HepG2 (cell line): ENCODE data around the gene TSPAN18. TPM values are rescaled to one million over a fixed set of nuclear protein-coding genes. Genes with fewer than 3 reads are reported as not detected.

Source experiments
- ATAC-seq: fragments of 200-7000 bp; cut with Tn5 transposase; 3 replicates; pipeline ENCODE4 v1.9.1; 2020; ENCODE audit warnings: mild to moderate bottlenecking, moderate library complexity
- BruUV-seq: library from RNA; stranded (reverse); fragments of 400-500 nt; replicated peaks from 2 replicates; lab custom pipeline; 2021; lab: Mats Ljungman, UMichigan
- CTCF ChIA-PET: fragments of 300-600 bp; formaldehyde crosslinking; extraction: SDS; loops from one replicate; lab custom pipeline; 2021; ENCODE audit warnings: low total read pairs, inconsistent platforms, low intra/inter-chr PET ratio; lab: Yijun Ruan, JAX
- POLR2A ChIA-PET: fragments of 350-600 bp; sonication (Branson Sonifier 250); formaldehyde crosslinking; loops from one replicate; lab custom pipeline; 2020; ENCODE audit warnings: antibody characterized with exemption, inconsistent platforms; lab: Yijun Ruan, JAX
- DNase-seq: peaks from one replicate; pipeline ENCODE4 v3.0.0-alpha.2; 2015; ENCODE audit warnings: low spot score
- FAIRE-seq: peaks from 3 replicates; lab custom pipeline; 2011; peaks lifted over from hg19 to GRCh38; lab: Jason Lieb, UNC
- H2AFZ ChIP-seq: one replicate; pipeline ENCODE4 v1.6.1; 2011; ENCODE audit warnings: low read length, inconsistent platforms
- H3K27ac ChIP-seq: fragments of 300-600 bp; 3 replicates; pipeline ENCODE4 v1.8.0; 2011; ENCODE audit warnings: mixed run types, mild to moderate bottlenecking, mixed read lengths, low read length, inconsistent platforms; ENCODE audit not compliant: insufficient read depth; ENCODE audit errors: extremely low read length
- H3K27me3 ChIP-seq, 2 experiments: fragments of 200-600 bp in 1 of 2; 2 replicates in 1 of 2; 3 replicates in 1 of 2; pipeline versions ENCODE4 v1.6.0 to v1.8.0; 2011; ENCODE audit warnings: low read length in 2 of 2, mild to moderate bottlenecking in 2 of 2, moderate library complexity in 2 of 2, inconsistent platforms in 1 of 2; ENCODE audit not compliant: insufficient read depth in 2 of 2, control insufficient read depth in 1 of 2
- H3K36me3 ChIP-seq, 2 experiments: fragments of 200-600 bp in 1 of 2; replicated peaks in 1 of 2; 2 replicates in 1 of 2; 3 replicates in 1 of 2; pipeline versions ENCODE4 v1.5.1 to v1.8.0; 2011; ENCODE audit warnings: low read length in 2 of 2, inconsistent platforms in 1 of 2; ENCODE audit not compliant: insufficient read depth in 2 of 2, control insufficient read depth in 1 of 2
- H3K4me1 ChIP-seq: 2 replicates; pipeline ENCODE4 v1.5.1; 2012; ENCODE audit warnings: low read length, inconsistent platforms; ENCODE audit not compliant: insufficient read depth
- H3K4me2 ChIP-seq: 2 replicates; pipeline ENCODE4 v1.6.0; 2011; ENCODE audit warnings: low read depth, low read length, inconsistent platforms
- H3K4me3 ChIP-seq, 3 experiments: fragments of 200-600 bp in 1 of 3; sonication (generic), shearing (Covaris generic) in 1 of 3; replicated peaks in 1 of 3; 2 replicates each; pipeline ENCODE4 v1.5.1; 2011 to 2016; ENCODE audit warnings: low read length in 3 of 3, inconsistent platforms in 2 of 3, low read depth in 2 of 3, mild to moderate bottlenecking in 2 of 3, control low read depth in 1 of 3, mixed read lengths in 1 of 3; ENCODE audit not compliant: insufficient read depth in 1 of 3
- H3K79me2 ChIP-seq: one replicate; pipeline ENCODE4 v1.6.1; 2011; ENCODE audit warnings: low read length, inconsistent platforms; ENCODE audit not compliant: insufficient read depth
- H3K9ac ChIP-seq: 2 replicates; pipeline ENCODE4 v1.6.0; 2011; ENCODE audit warnings: mild to moderate bottlenecking, low read depth, low read length, inconsistent platforms; ENCODE audit not compliant: insufficient read depth
- H3K9me3 ChIP-seq: 2 replicates; pipeline ENCODE4 v1.5.1; 2012; ENCODE audit warnings: mild to moderate bottlenecking, low read length
- H4K20me1 ChIP-seq: 2 replicates; pipeline ENCODE4 v1.6.0; 2011; ENCODE audit warnings: inconsistent platforms, mild to moderate bottlenecking, low read length, moderate library complexity; ENCODE audit not compliant: insufficient read depth
- BHLHE40 ChIP-seq: IDR thresholded peaks from 2 replicates; pipeline ENCODE4 v1.6.1; 2011; ENCODE audit warnings: low read length, improper control_type of control experiment
- DPF2 ChIP-seq: sonication (generic); formaldehyde crosslinking; IDR thresholded peaks from 2 replicates; pipeline ENCODE4 v1.4.0; 2020; ENCODE audit warnings: mild to moderate bottlenecking, low read depth, missing genetic modification reagents, borderline replicate concordance
- THAP11 ChIP-seq: IDR thresholded peaks from 2 replicates; pipeline ENCODE4 v1.6.1; 2016; ENCODE audit warnings: missing biosample characterization, missing genetic modification reagents
- THYN1 ChIP-seq: sonication (generic); formaldehyde crosslinking; IDR thresholded peaks from 2 replicates; pipeline ENCODE4 v1.8.1; 2023; ENCODE audit warnings: low read depth, mild to moderate bottlenecking, moderate library complexity, missing genetic modification reagents, borderline replicate concordance
- ZNF292 ChIP-seq: sonication (generic); formaldehyde crosslinking; IDR thresholded peaks from 2 replicates; pipeline ENCODE4 v1.8.1; 2022; ENCODE audit warnings: mild to moderate bottlenecking, low read depth, missing genetic modification reagents, borderline replicate concordance
- ZNF333 ChIP-seq: sonication (generic); formaldehyde crosslinking; IDR thresholded peaks from 2 replicates; pipeline ENCODE4 v1.4.0; 2020; ENCODE audit warnings: mild to moderate bottlenecking, missing genetic modification reagents, borderline replicate concordance
- ZNF598 ChIP-seq: sonication (generic); formaldehyde crosslinking; IDR thresholded peaks from 2 replicates; pipeline ENCODE4 v1.5.1; 2020; ENCODE audit warnings: mild to moderate bottlenecking, missing genetic modification reagents, borderline replicate concordance
- ZNF792 ChIP-seq: IDR thresholded peaks from 2 replicates; pipeline ENCODE4 v1.6.1; 2016
- WGBS: methylation state at CpG from one replicate; pipeline ENCODE4 v1.1.6; 2017; ENCODE audit warnings: low lambda C conversion rate; 5-methylcytosine and 5-hydroxymethylcytosine counted together
- in situ Hi-C: cut with HindIII; loops from 2 replicates; pipeline ENCODE4 v1.10.0; 2017; ENCODE audit warnings: low pct_unique_long_range_greater_than_20kb; ENCODE audit not compliant: extremely low pct_ligation_motif_present
- intact Hi-C: fragments of 100-400 bp; cut with micrococcal nuclease; formaldehyde crosslinking; loops from one replicate; pipeline ENCODE4 v1.10.0; 2022; ENCODE audit not compliant: unreplicated experiment
- polyA plus RNA-seq, 8 experiments: library from polyadenylated mRNA; depleted of rRNA in 3 of 8; stranded (reverse) in 7 of 8; unstranded in 1 of 8; fragments of >200 nt; fragmentation: Illumina TruSeq in 4 of 8; extraction: Trizol in 4 of 8; gene quantifications; 2 replicates each; pipeline versions ENCODE4 v1.2.1 to v1.2.3, GENCODE V29; 2011 to 2016; ENCODE audit warnings: low read depth in 4 of 8, missing spikeins in 1 of 8, mixed read lengths in 1 of 8; ENCODE audit not compliant: insufficient read depth in 1 of 8
- total RNA-seq, 5 experiments: library from RNA; depleted of rRNA; stranded (reverse); fragments of >200 nt; fragmentation: Illumina TruSeq; extraction: Trizol; gene quantifications; 2 replicates each; pipeline ENCODE4 v1.2.3, GENCODE V29; 2016; ENCODE audit warnings: low read depth in 1 of 5
- TF ChIP-seq, protein P1 (sequence below): sonication (generic); formaldehyde crosslinking; IDR thresholded peaks from 2 replicates; pipeline ENCODE4 v1.4.0; 2020; ENCODE audit warnings: missing genetic modification reagents

TSPAN18 gene
- total and polyA plus RNA-seq, 2 of the 13 experiments (the other 11 are each of a cell fraction or from before 2014, with no cell fraction given) = not detected

DNA sequence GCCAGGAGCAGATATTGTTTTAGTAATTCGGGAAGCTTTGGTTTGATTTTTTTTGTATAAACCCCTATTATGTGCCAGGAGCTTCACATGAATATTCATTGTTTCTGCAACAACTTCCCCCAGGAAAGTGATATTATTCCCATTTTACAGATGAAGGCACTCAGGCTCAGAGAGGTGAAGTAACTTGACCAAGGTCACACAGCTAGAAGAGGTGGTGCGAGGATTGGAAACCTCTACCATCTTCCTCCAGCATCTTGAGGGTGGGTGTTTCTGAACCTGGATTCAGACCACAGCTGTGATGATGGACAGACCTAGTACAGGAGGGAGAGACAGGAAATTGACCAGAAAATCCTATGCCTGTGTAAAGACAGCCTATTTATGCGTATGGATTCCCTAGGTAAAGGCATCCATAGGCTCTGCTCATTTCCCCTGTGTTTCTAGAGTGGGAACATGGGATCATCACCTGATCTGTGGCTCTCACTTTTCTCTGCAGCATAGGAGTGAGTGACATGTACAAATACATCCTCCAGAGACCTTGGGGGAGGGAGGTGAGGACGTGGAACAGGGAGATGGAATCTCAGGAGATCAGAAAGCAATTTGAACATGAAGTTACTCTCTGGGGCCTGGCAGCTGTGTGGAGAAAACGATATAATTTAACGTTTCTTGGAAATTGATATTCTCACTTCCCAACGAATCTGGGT lies 81.4 kb downstream of the TSPAN18 start:
- intact Hi-C loops (no loop called here), in situ Hi-C loops (no loop called here)
- no TSS peak for BruUV-seq
- Histone ChIP-seq H3K9me3 (no peaks in the 10 kb centered on the region), H3K36me3 (no peaks in the 10 kb centered on the region), H3K79me2 (no peaks in the 10 kb centered on the region), H3K27me3 (no peaks in the 10 kb centered on the region), H3K27ac (no peak overlapping the region), H4K20me1 (no peaks in the 10 kb centered on the region), H2AFZ (no peak overlapping the region), H3K9ac (no peak overlapping the region), H3K4me2 (no peak overlapping the region), H3K4me1 (no peaks in the 10 kb centered on the region), H3K4me3 (no peak overlapping the region)
- FAIRE-seq = no peak
- ChIA-PET CTCF (no interaction called here), POLR2A (no interaction called here)
- 27% methylated on average over 7 of the region's 7 CpGs for WGBS
- TF ChIP-seq, protein P1, sequence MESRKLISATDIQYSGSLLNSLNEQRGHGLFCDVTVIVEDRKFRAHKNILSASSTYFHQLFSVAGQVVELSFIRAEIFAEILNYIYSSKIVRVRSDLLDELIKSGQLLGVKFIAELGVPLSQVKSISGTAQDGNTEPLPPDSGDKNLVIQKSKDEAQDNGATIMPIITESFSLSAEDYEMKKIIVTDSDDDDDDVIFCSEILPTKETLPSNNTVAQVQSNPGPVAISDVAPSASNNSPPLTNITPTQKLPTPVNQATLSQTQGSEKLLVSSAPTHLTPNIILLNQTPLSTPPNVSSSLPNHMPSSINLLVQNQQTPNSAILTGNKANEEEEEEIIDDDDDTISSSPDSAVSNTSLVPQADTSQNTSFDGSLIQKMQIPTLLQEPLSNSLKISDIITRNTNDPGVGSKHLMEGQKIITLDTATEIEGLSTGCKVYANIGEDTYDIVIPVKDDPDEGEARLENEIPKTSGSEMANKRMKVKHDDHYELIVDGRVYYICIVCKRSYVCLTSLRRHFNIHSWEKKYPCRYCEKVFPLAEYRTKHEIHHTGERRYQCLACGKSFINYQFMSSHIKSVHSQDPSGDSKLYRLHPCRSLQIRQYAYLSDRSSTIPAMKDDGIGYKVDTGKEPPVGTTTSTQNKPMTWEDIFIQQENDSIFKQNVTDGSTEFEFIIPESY (CRISPR knock-in tag) = no peak
- no peak for TF ChIP-seq ZNF598 (CRISPR knock-in tag)
- no peak for TF ChIP-seq THYN1 (CRISPR knock-in tag)
- TF ChIP-seq THAP11 (CRISPR knock-in tag) = no peak
- TF ChIP-seq DPF2 = no peak
- TF ChIP-seq ZNF792 (CRISPR knock-in tag) = no peak
- TF ChIP-seq ZNF292 (CRISPR knock-in tag) = no peak
- no peak for TF ChIP-seq BHLHE40
- TF ChIP-seq ZNF333 = no peak
- no peak for DNase-seq
- no peak for ATAC-seq
